ENCODE results near the gene PTPRU.

PTPRU gene

GRCh38 chr1:29254346-29254745 lies 18.0 kb downstream of the PTPRU start:
- DNase-seq (ENCODE audit: low spot score), result no peak
- no peak for TF ChIP-seq CTCF (IDR thresholded peaks at IDR 0.05; ENCODE audit: borderline replicate concordance, control extremely low read depth, extremely low read depth, insufficient read depth, missing control alignments)
- in situ Hi-C loops (cut with MboI; ENCODE audit: low sequenced_read_pairs, unreplicated experiment), result no loop called here

- no peak for DNase-seq (ENCODE audit: low spot score)
- in situ Hi-C loops (cut with MboI; ENCODE audit: low sequenced_read_pairs, unreplicated experiment), result no loop called here
- no peak for TF ChIP-seq CTCF (IDR thresholded peaks at IDR 0.05; ENCODE audit: borderline replicate concordance, control extremely low read depth, extremely low read depth, insufficient read depth, missing control alignments)
These were observed 18.9 kb downstream of the PTPRU start for GRCh38 chr1:29255134-29255666.

GRCh38 chr1:29256394-29256793 lies 20.1 kb downstream of the PTPRU start:
- TF ChIP-seq CTCF (IDR thresholded peaks at IDR 0.05; ENCODE audit: borderline replicate concordance, control extremely low read depth, extremely low read depth, insufficient read depth, missing control alignments), result no peak
- in situ Hi-C loops (cut with MboI; ENCODE audit: low sequenced_read_pairs, unreplicated experiment), result no loop called here
- no peak for DNase-seq (ENCODE audit: low spot score)

DNA sequence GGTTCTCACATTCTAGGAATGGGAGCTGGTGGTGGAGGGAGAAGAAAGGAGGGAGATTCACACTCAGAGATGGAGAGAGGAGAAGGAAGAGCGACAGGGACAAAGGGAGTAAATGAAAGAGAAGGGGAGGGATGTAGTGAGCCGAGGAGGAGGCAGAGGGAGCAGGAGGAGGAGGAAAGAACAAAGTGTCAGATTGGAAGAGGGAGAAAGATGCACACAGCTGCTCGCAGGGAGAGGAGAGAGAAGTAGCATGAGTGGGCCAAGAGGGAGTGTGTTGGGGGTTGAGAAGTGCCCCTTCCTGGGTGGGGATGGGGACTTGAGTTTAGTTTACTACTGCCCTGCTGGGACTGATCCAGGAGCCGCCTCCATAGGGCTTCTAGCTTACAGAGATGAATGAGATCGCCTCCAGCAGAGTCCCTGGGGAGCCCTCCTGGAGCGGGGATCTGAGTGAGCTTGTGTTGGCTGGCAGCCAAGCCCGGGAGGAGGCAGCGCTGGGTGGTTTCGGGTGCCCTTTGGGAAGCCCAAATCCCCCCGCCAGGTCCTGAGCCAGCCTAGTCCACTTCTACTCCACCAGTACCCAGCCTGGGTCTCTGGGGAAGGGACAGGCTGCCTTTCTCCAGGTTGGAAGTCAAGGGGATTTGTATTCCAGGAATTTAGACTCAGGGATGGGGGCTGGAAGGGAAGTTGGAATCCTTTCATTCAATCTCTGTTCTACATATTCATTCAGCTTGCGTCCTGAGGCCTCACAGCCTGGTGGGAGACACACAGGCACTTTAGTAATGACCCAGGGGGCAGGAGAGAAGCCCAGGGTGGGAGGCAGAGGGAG lies 20.9 kb downstream of the PTPRU start:
- no peak for TF ChIP-seq CTCF (IDR thresholded peaks at IDR 0.05; ENCODE audit: borderline replicate concordance, control extremely low read depth, extremely low read depth, insufficient read depth, missing control alignments)
- in situ Hi-C loops (cut with MboI; ENCODE audit: low sequenced_read_pairs, unreplicated experiment), result no loop called here
- no peak for DNase-seq (ENCODE audit: low spot score)

DNA sequence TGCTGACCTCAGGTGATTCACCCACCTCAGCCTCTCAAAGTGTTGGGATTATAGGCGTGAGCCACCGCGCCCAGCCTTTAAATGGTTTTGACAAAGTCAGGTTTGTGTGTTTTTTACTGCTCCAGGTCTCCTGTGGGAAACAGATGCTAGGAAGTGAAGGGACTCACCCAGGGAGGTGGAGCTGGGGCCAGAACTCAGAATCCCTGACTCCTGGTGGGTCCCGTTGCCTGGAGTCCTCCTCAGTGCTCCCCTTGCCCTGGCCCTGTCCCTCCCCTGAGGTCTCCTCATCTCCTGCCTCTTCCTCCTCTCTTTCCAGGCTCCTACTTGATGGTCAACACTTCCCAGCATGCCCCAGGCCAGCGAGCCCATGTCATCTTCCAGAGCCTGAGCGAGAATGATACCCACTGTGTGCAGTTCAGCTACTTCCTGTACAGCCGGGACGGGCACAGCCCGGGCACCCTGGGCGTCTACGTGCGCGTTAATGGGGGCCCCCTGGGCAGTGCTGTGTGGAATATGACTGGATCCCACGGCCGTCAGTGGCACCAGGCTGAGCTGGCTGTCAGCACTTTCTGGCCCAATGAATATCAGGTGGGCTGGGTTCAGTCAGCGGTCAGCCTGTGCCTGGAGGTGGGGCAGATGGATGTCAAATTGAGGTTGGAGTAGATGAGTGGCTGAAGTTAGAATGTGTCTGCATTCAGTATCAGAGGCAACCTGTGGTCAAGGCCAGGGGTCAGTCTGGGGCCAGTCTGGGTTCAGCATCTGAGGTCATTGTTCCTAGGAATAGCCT lies 22.1 kb downstream of the PTPRU start:
- in situ Hi-C loops (cut with MboI; ENCODE audit: low sequenced_read_pairs, unreplicated experiment), result no loop called here
- no peak for DNase-seq (ENCODE audit: low spot score)
- TF ChIP-seq CTCF (IDR thresholded peaks at IDR 0.05; ENCODE audit: borderline replicate concordance, control extremely low read depth, extremely low read depth, insufficient read depth, missing control alignments), result no peak

DNA sequence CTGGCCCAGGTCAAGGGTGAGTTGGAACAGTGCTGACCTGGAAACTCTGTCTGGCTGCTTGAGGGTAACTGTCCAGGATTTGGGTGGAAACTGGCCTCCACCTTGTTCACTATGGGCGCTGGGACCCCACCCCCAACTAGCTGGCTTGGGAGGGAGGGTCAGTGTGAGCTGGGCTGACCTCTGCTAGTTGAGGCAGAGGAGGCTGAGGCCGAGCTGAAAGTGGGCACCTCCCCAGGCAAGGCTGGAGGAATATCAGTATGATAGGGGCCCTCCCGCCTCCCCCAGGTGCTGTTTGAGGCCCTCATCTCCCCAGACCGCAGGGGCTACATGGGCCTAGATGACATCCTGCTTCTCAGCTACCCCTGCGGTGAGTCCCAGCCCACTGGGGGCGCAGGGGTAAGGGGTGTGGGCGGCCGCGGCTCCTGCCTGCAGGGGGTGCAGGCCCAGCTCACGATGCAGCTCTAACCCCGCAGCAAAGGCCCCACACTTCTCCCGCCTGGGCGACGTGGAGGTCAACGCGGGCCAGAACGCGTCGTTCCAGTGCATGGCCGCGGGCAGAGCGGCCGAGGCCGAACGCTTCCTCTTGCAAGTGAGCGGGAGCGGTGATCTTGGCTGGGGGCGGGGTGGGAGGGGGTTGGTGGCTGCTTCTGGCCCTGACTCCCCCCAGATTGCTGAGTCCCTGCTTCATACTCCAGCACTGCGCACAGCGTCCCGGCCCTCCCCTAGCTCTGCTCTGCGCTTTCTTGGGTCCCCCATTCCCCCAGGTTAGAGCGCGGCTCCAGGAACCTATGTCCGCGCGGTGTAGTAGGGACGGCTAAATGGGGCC lies 22.9 kb downstream of the PTPRU start:
- peak; percentile 52 for DNase-seq (ENCODE audit: low spot score)
- no peak for TF ChIP-seq CTCF (IDR thresholded peaks at IDR 0.05; ENCODE audit: borderline replicate concordance, control extremely low read depth, extremely low read depth, insufficient read depth, missing control alignments)
- in situ Hi-C loops (cut with MboI; ENCODE audit: low sequenced_read_pairs, unreplicated experiment), result no loop called here
